GM19463 (cell line): Measurements from ENCODE around the gene CRISPLD2.
"Not testable (repeated sequence)": the region's sequence is repeated elsewhere in the genome, so short reads cannot be mapped to it uniquely, and the experiment has no call there.

Experiments
- ATAC-seq: cut with Tn5 transposase; IDR thresholded peaks from one replicate; pipeline ENCODE4 v1.9.1; 2021; ENCODE audit warnings: mild to moderate bottlenecking, moderate library complexity; ENCODE audit not compliant: unreplicated experiment

CRISPLD2 gene

DNA sequence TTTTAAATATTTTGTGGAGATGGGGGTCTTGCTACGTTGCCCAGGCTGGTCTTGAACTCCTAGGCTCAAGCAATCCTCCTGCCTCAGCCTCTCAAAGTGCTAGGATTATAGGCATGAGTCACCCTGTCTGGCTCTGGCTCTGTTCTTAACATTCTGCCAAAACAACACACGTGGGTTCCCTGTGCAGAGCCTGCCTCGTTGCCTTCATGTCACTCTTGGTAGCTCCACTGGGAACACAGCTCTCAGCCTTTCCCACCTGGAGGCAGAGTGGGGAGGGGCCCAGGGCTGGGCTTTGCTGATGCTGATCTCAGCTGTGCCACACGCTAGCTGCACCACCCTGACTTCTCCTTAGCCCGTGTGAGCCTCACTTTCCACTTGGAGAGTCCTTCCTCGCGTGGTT, 19.3 kb downstream of the CRISPLD2 start:
- ATAC-seq = no peak

DNA sequence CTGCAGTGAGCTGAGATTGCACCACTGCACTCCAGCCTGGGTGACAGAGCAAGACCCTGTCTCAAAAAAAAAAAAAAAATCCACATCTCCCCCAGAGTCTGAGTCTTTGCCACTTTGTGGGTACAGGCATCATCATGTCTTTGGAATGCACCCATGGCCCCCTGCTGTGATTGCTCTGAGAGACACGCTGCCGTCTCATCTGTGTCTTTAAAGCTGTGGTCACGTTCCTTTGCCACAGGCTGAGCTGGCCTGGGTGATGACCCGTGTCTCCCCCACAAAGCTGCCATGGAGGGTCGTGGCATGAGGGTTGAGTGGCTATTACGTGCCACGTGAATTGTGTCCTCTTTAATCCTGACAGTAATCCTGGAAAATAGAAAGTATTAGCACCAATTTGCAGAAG, 20.2 kb downstream of the CRISPLD2 start:
- no peak for ATAC-seq

DNA sequence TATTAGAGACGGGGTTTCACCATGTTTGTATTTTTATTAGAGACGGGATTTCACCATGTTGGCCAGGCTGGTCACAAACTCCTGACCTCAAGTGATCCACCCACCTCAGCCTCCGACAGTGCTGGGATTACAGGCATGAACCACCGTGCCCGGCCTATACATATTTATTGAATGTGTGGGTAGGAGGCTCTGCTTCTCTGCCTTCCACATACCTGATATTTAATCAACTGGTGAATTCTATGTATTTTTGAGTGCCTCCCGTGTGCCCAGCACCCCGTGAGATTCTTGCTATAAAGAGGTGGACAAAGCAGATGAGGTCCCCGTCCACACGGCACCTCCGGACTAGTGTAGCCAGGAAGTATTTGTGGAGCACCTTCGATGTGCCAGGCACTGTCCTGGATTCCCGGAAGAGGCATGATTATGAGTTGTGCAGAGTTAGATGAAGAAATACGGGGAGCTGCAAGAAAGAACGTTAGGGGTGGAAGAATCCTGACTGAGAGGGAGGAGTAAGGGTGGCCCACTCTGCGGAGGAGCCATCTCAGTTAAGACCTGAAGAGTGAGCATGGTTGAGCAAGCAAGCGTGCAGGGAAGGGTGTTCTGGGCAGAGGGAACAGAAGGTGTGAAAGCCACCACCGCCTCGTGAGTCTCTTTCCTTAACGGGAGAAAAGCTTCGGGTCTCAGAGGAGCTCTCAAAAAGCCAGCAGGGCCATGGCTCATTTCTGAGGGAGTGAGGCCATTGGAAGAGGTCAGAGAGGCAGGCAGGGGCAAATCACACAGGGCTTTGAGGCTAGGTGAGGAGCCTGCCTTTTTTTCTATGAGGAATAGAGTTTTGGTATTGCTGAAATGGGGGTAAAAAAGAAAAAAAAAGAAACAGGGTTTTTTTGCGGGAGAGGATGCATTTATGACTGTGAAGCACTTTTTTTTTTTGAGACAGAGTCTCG, 21.2 kb downstream of the CRISPLD2 start:
- ATAC-seq = no peak

DNA sequence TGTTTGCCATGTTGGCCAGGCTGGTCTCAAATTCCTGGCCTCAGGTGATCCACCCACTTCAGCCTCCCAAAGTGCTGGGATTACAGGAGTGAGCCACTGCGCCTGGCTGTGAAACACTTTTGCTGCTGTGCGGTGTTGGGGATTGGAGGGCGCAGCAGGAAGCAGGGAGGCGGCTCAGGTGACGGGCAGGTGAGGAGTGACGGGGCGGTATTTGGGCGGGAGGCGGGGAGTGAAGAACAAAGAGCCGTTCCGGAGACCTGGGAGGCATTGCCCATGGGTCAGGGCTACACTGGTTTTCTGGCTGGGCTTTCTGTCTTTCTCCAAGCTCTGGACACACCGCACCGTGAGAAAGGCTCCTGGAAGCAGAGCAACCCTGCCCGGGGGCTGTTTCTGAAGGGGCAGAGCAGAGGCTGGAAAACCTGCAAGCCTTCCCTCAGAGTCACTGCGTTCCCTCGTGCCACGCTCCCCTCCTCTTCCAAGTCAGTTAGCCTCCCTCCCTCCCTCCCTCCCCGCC, 22.1 kb downstream of the CRISPLD2 start:
- ATAC-seq = no peak

- no peak for ATAC-seq
Measured at GRCh38 chr16:84842516-84843148, 22.8 kb downstream of the CRISPLD2 start.

DNA sequence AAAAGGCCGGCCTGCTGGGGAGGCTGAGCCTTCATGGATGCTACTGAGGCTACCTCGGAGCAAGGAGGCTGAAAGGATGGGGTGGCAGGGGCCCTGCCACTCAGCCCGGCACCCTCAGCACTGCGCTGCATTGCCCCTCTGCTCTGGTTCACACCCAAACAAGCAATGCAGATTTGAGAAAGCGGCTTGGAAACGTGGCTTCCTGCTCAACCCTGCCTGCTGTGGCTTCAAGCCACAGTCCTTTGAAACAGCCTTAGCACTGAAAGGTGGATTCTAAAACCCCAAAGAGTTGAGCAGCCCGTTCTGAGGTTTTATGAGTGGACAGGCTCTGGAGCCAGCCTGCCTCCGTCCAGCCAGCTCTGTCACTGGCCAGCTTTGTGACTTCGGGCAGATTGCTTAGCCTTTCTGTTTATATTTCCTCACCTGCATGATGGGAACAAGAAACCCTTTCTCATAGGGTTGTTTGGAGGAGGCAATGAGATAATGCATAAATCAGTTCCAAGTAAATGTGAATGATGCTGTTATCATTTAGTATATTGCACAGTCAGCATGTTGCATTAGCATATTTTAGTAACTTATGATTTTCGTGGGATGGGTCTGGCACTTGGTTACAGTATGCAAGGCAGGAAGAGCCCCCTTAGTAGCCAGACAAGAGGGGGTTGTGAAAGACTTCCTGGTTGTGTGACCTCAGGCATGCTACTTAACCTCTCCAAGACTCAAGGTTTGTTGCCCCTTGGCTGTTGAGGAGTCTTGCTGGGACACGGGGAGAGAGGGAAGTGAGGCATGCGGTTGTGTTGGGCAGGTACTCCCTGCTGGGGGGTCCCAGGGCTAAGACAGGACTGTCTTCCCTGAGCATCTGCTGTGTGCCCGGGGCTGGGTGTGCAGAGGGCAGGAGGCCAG, 23.6 kb downstream of the CRISPLD2 start:
- no peak for ATAC-seq

DNA sequence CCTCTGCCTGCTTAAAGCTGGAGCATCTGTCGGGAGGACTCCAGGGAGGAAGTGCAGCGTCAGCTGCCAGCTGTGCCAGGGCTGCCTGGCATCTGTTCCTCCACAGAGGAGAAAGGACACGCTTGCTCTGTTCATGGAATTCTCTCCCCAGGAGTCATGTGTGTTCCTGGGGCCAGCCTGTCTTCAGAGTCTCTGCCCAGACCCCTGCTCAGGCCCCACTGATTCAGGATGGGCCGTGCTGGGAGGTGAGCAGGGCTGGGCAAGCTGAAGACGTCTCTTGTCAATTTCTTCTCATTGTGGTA, 24.2 kb downstream of the CRISPLD2 start:
- no peak for ATAC-seq

DNA sequence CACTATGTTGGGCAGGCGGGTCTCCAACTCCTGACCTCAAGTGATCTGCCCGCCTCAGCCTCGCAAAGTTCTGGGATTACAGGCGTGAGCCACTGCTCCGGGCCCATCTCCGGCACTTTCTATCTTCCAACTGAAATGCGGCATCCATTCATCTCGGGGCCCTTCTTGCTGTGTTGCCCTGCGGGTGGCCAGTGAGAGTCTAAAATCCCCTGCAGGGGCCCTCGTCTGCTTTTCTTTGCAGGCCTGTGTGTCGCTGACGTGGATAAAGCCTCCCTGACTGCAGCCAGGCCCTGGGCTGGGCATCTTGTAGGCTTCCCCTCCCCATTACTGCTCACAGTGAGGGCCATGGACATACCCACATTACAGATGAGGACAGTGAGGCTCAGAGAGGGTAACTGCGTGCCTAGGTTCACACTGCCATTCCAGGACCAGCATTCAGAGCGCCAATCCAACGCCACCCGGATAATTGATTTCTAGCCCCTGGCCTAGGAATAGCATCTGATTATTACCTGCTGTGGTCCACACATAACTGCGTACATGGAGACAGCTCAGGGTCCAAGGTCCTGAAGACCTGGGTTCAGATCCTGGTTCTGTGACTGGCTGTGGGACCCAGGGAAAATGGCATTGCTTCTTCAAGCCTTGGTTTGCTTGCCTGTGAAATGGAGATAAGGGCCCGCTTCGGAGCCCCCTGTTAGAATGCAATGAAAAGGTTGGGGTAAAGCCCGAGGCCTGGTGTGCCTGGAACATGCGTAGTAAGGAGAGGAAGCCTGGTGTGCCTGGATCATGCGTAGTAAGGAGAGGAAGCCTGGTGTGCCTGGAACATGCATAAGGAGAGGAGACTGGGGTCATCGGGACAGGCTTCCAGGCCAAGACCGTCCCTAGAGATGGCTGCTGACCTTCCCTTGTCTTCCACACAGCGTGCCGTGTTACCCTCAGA, 25.0 kb downstream of the CRISPLD2 start:
- ATAC-seq = no peak

GRCh38 chr16:84845496-84846002, 25.8 kb downstream of the CRISPLD2 start:
- ATAC-seq = no peak

GRCh38 chr16:84847564-84848355, 28.0 kb downstream of the CRISPLD2 start:
- ATAC-seq = no peak

- ATAC-seq = no peak
Measured at GRCh38 chr16:84848986-84849634, 29.3 kb downstream of the CRISPLD2 start.

- ATAC-seq = no peak
Measured at GRCh38 chr16:84849751-84850150, 30.0 kb downstream of the CRISPLD2 start.

- ATAC-seq = no peak
Measured at GRCh38 chr16:84850714-84851113, 30.9 kb downstream of the CRISPLD2 start.

- ATAC-seq = no peak
Measured at GRCh38 chr16:84851192-84852127, 31.7 kb downstream of the CRISPLD2 start.

GRCh38 chr16:84853534-84853933, 33.7 kb downstream of the CRISPLD2 start:
- no peak for ATAC-seq

DNA sequence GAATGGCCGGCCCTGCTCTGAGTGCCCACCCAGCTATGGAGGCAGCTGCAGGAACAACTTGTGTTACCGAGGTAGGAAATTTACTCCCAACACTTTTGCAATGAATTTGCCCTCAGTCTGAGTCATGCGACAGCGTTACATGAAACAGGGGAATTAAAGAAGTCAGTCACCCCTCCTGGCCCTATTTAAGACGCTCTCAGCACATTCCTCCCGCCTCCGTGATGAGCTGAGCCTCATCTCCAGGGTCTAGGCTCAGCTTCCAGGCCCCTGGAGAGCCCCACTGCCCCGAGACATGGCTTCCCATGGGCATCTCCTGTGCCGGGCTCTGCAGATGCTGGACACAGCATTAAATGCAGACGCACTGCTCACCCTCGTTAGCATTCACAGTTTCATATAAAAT, 35.0 kb downstream of the CRISPLD2 start:
- ATAC-seq = no peak

DNA sequence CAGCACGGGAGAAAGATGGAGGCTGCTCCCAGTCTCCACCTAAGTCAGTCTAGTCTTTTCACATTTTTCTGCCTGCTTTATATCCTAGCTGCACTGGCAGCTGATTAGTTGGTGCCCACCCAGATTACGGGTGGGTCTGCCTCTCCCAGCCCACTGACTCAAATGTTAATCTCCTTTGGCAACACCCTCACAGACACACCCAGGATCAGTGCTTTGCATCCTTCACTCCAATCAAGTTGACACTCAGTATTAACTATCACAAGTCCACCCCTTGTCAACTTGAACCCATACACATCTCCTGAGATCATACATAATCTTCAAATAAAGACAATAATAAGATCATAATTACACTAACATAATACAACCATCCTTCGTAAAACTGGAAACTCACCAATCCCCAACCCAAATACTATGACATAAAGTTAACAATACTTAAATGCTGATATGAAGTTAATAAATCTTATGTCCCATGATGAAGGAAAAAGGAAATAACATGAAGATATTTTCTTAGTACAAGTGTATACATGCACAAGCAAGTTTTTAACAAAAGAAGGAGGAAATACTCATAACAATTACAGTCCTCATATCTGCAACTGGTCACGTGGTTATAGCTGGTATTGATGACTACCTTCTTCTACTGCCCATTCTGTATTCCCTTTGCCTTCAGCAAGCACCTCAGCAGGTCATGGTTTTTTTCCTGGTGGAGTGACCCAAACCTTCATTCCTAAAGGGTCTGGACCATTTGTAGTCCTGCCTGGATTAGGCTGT, 35.8 kb downstream of the CRISPLD2 start:
- ATAC-seq = not testable (repeated sequence)
